Spleen (tissue), 11 donors: Measurements from ENCODE around the gene HAVCR1. TPM values are rescaled to one million over a fixed set of nuclear protein-coding genes. Genes with fewer than 3 reads are reported as not detected.
"Not testable (repeated sequence)": the region's sequence is repeated elsewhere in the genome, so short reads cannot be mapped to it uniquely, and the experiment has no call there.

Experiments
- DNase-seq: peaks from one replicate; pipeline ENCODE4 v3.0.0-alpha.2; 2020
- H3K27ac ChIP-seq, 8 donors: fragments of 200-600 bp; sonication (generic) in 7 of 8; 1 replicate in 4 of 8; 2 replicates in 4 of 8; pipeline versions ENCODE4 v1.5.0 to v1.8.0; 2016 to 2021; ENCODE audit warnings: inconsistent platforms in 4 of 8, mild to moderate bottlenecking in 4 of 8, moderate library complexity in 1 of 8
- H3K27me3 ChIP-seq, 7 donors: fragments of 200-600 bp; sonication (generic) in 6 of 7; replicated peaks in 1 of 7; 1 replicate in 4 of 7; 2 replicates in 3 of 7; pipeline versions ENCODE4 v1.5.0 to v1.8.0; 2016 to 2021; ENCODE audit warnings: inconsistent platforms in 3 of 7, mild to moderate bottlenecking in 1 of 7
- H3K36me3 ChIP-seq, 6 donors: fragments of 200-600 bp; sonication (generic) in 5 of 6; 1 replicate in 4 of 6; 2 replicates in 2 of 6; pipeline versions ENCODE4 v1.5.0 to v1.8.0; 2016 to 2021; ENCODE audit warnings: inconsistent platforms in 2 of 6
- H3K4me1 ChIP-seq, 6 donors: fragments of 200-600 bp; sonication (generic) in 5 of 6; 1 replicate in 3 of 6; 2 replicates in 3 of 6; pipeline versions ENCODE4 v1.5.0 to v1.8.0; 2016 to 2021; ENCODE audit warnings: inconsistent platforms in 3 of 6
- H3K4me3 ChIP-seq, 8 donors: fragments of 200-600 bp; sonication (generic) in 7 of 8; 1 replicate in 4 of 8; 2 replicates in 4 of 8; pipeline versions ENCODE4 v1.5.0 to v1.8.0; 2016 to 2021; ENCODE audit warnings: inconsistent platforms in 4 of 8, mild to moderate bottlenecking in 4 of 8, moderate library complexity in 2 of 8
- H3K9me3 ChIP-seq, 8 donors: fragments of 200-600 bp; sonication (generic) in 7 of 8; 1 replicate in 4 of 8; 2 replicates in 4 of 8; pipeline versions ENCODE4 v1.5.0 to v1.8.0; 2016 to 2021; ENCODE audit warnings: inconsistent platforms in 4 of 8
- CTCF ChIP-seq, 11 experiments: fragments of 200-600 bp in 7 of 11; fragments of 450-650 bp in 4 of 11; sonication (generic) in 4 of 11; IDR thresholded peaks in 8 of 11; conservative IDR thresholded peaks in 3 of 11; 1 replicate in 7 of 11; 2 replicates in 4 of 11; pipeline versions ENCODE4 v1.4.0 to v1.8.0; 2016 to 2021; ENCODE audit warnings: antibody characterized with exemption in 11 of 11, inconsistent platforms in 4 of 11, mild to moderate bottlenecking in 1 of 11
- POLR2A ChIP-seq, 3 donors: fragments of 450-650 bp; IDR thresholded peaks; one replicate each; pipeline ENCODE4 v1.5.1; 2017; ENCODE audit warnings: antibody characterized with exemption in 3 of 3, mild to moderate bottlenecking in 1 of 3
- POLR2AphosphoS5 ChIP-seq, 3 donors: sonication (generic); formaldehyde crosslinking; IDR thresholded peaks; one replicate each; pipeline ENCODE4 v1.5.1; 2017; ENCODE audit warnings: antibody characterized with exemption in 3 of 3
- WGBS, 5 donors: extraction: QIAGEN DNeasy Blood & Tissue Kit in 3 of 5; methylation state at CpG; one replicate each; pipeline versions ENCODE4 v1.1.5 to v1.1.7; 2013 to 2018; 5-methylcytosine and 5-hydroxymethylcytosine counted together
- intact Hi-C: fragments of 100-400 bp; cut with DNase I; formaldehyde crosslinking; loops from one replicate; pipeline ENCODE4 v1.15.0; 2023; ENCODE audit warnings: low total_unique reads
- polyA plus RNA-seq, 3 donors: library from polyadenylated mRNA; stranded (reverse); fragments of 200-250 nt; gene quantifications; one replicate each; pipeline ENCODE4 v1.2.1, GENCODE V29; 2013
- total RNA-seq, 7 donors: library from RNA; depleted of rRNA in 3 of 7; stranded (reverse); fragments of >200 nt in 3 of 7; fragmentation: NEBNext Ultra II Directional in 4 of 7; extraction: Animal tissue kit (Norgen Biotek cat#: 25700) in 4 of 7; gene quantifications; one replicate each; pipeline versions ENCODE4 v1.1.0 to v1.2.1, GENCODE V29; 2016 to 2021
- donor health status: healthy with polysubstance abuse.
- donor health status: DM: no; HTN: no; CAD: no; lungs with moderate emphysema.
- donor health status: DM: no; HTN: no; CAD: no.
- donor health status: Bipolar disorder and iron deficiency.
- donor health status: healthy.
- donor health status: DM: no; HTN: no; CAD: no.
- donor health status: DM: yes; HTN: yes; CAD: no.

HAVCR1 gene
- total and polyA plus RNA-seq, 10 donors: 0.52 to 1.5 (median 1.0) TPM; not detected in 6

GRCh38 chr5:157038568-157039187 lies 20.2 kb downstream of the HAVCR1 start:
- no peak for TF ChIP-seq POLR2AphosphoS5 (IDR thresholded peaks at IDR 0.05)
- no peak for TF ChIP-seq POLR2A (IDR thresholded peaks at IDR 0.05)
- TF ChIP-seq CTCF (IDR thresholded peaks at IDR 0.05 in 8 of 11, conservative IDR thresholded peaks at IDR 0.05 in 3 of 11): no peak
- no peaks in the 10 kb centered on the region for H3K9me3 ChIP-seq
- DNase-seq: no peak
- no peaks in the 10 kb centered on the region for H3K4me1 ChIP-seq
- intact Hi-C loops: no loop called here
- H3K27ac ChIP-seq: no peak overlapping the region
- H3K4me3 ChIP-seq: no peak overlapping the region
- no peaks in the 10 kb centered on the region for H3K27me3 ChIP-seq
- WGBS, 5 donors: 64 to 77% (median 70%) methylated on average over 5 of the region's 5 CpGs
- H3K36me3 ChIP-seq: no peaks in the 10 kb centered on the region

GRCh38 chr5:157034106-157035072 lies 24.5 kb downstream of the HAVCR1 start:
- H3K36me3 ChIP-seq, H3K9me3 ChIP-seq, H3K4me1 ChIP-seq, intact Hi-C loops, H3K27me3 ChIP-seq, H3K27ac ChIP-seq, DNase-seq, H3K4me3 ChIP-seq: not testable (repeated sequence)
- 69 to 77% (median 75%) methylated on average over 16 to 17 of the region's 17 CpGs for WGBS, 5 donors

GRCh38 chr5:157033071-157033583 lies 25.8 kb downstream of the HAVCR1 start:
- WGBS, 5 donors: 85 to 96% (median 94%) methylated on average over 4 of the region's 4 CpGs
- Histone ChIP-seq H3K4me3 (no peak overlapping the region), H3K4me1 (no peaks in the 10 kb centered on the region), H3K27me3 (peaks cover 0 to 3% (median 0%) of the 10 kb centered on the region in 7 donors), H3K27ac (no peak overlapping the region), H3K36me3 (no peaks in the 10 kb centered on the region), H3K9me3 (no peaks in the 10 kb centered on the region)
- DNase-seq: no peak
- no peak for TF ChIP-seq POLR2AphosphoS5 (IDR thresholded peaks at IDR 0.05)
- TF ChIP-seq CTCF (IDR thresholded peaks at IDR 0.05 in 8 of 11, conservative IDR thresholded peaks at IDR 0.05 in 3 of 11): no peak
- no peak for TF ChIP-seq POLR2A (IDR thresholded peaks at IDR 0.05)
- intact Hi-C loops: no loop called here

- Histone ChIP-seq H3K27me3 (peaks cover 0 to 3% (median 0%) of the 10 kb centered on the region in 7 donors), H3K27ac (peak overlapping the region in 3 of 8 donors; percentile 4 to 37 (median 32)), H3K4me1 (no peaks in the 10 kb centered on the region), H3K36me3 (no peaks in the 10 kb centered on the region), H3K9me3 (no peaks in the 10 kb centered on the region), H3K4me3 (no peak overlapping the region)
- TF ChIP-seq POLR2A (IDR thresholded peaks at IDR 0.05): no peak
- no peak for TF ChIP-seq POLR2AphosphoS5 (IDR thresholded peaks at IDR 0.05)
- TF ChIP-seq CTCF (IDR thresholded peaks at IDR 0.05 in 8 of 11, conservative IDR thresholded peaks at IDR 0.05 in 3 of 11): no peak
- DNase-seq: no peak
- intact Hi-C loops: no loop called here
- 63 to 79% (median 64%) methylated on average over 3 of the region's 3 CpGs for WGBS, 5 donors
Measured at GRCh38 chr5:157030692-157031091, 28.2 kb downstream of the HAVCR1 start.
